Panc1 (cell line): ENCODE measurements around the gene DISP1. TPM values are rescaled to one million over a fixed set of nuclear protein-coding genes. Genes with fewer than 3 reads are reported as not detected.

ENCODE experiments used
- ATAC-seq: fragments of 200-7000 bp; cut with Tn5 transposase; 2 replicates; pipeline ENCODE4 v1.9.1; 2020; ENCODE audit warnings: mild to moderate bottlenecking, moderate library complexity
- BruUV-seq: library from RNA; stranded (reverse); fragments of 400-500 nt; replicated peaks from 2 replicates; lab custom pipeline; 2021; lab: Mats Ljungman, UMichigan
- CTCF ChIA-PET: fragments of 300-600 bp; sonication (Branson Sonifier 250); formaldehyde crosslinking; loops from one replicate; lab custom pipeline; 2022; ENCODE audit warnings: antibody characterized with exemption; lab: Charles Lee
- POLR2A ChIA-PET: fragments of 300-600 bp; sonication (Branson Sonifier 250); formaldehyde crosslinking; loops from one replicate; lab custom pipeline; 2022; ENCODE audit warnings: antibody characterized with exemption; lab: Charles Lee
- DNase-seq: peaks from one replicate; pipeline ENCODE4 v3.0.0-alpha.2; 2010; ENCODE audit warnings: low read depth, low spot score
- H3K27ac ChIP-seq: 2 replicates; pipeline ENCODE4 v1.5.1; 2011; ENCODE audit warnings: mild to moderate bottlenecking, low read length, inconsistent platforms
- H3K27me3 ChIP-seq: fragments of 200-500 bp; sonication (Bioruptor generic); 2 replicates; pipeline ENCODE4 v1.6.0; 2014; ENCODE audit warnings: low read length, inconsistent platforms; ENCODE audit not compliant: control insufficient read depth, insufficient read depth
- H3K36me3 ChIP-seq: fragments of 200-500 bp; sonication (Bioruptor generic); 2 replicates; pipeline ENCODE4 v1.5.1; 2014; ENCODE audit warnings: inconsistent platforms, mild to moderate bottlenecking, low read length, moderate library complexity; ENCODE audit not compliant: control insufficient read depth, insufficient read depth
- H3K4me1 ChIP-seq: 2 replicates; pipeline ENCODE4 v1.5.1; 2011; ENCODE audit warnings: inconsistent platforms, mild to moderate bottlenecking, low read length, moderate library complexity; ENCODE audit not compliant: control insufficient read depth, insufficient read depth
- H3K4me3 ChIP-seq, 2 experiments: 2 replicates each; pipeline ENCODE4 v1.5.1; 2011 to 2012; ENCODE audit warnings: low read depth in 2 of 2, low read length in 2 of 2, mild to moderate bottlenecking in 2 of 2, inconsistent platforms in 1 of 2, moderate library complexity in 1 of 2
- H3K9me3 ChIP-seq: fragments of 200-500 bp; sonication (Bioruptor generic); 2 replicates; pipeline ENCODE4 v1.5.1; 2014; ENCODE audit warnings: low read depth, mild to moderate bottlenecking, inconsistent platforms, low read length, moderate library complexity; ENCODE audit not compliant: control insufficient read depth, insufficient read depth
- CTCF ChIP-seq: fragments of 450-650 bp; IDR thresholded peaks from 2 replicates; pipeline ENCODE4 v1.5.1; 2017; ENCODE audit warnings: mild to moderate bottlenecking
- POLR2AphosphoS5 ChIP-seq: IDR thresholded peaks from 2 replicates; pipeline ENCODE4 v1.6.1; 2012; ENCODE audit warnings: mild to moderate bottlenecking, low read depth, low read length, moderate library complexity
- REST ChIP-seq, 2 experiments: IDR thresholded peaks; 2 replicates each; pipeline ENCODE4 v1.6.1; 2011 to 2012; ENCODE audit warnings: low read depth in 2 of 2, control low read depth in 1 of 2, low read length in 1 of 2, mild to moderate bottlenecking in 1 of 2, moderate library complexity in 1 of 2; ENCODE audit not compliant: insufficient read depth in 1 of 2
- SIN3A ChIP-seq: IDR thresholded peaks from 2 replicates; pipeline ENCODE4 v1.6.1; 2012; ENCODE audit warnings: low read depth, mild to moderate bottlenecking, low read length, moderate library complexity, borderline replicate concordance; ENCODE audit not compliant: insufficient read depth
- TCF7L2 ChIP-seq: IDR thresholded peaks from 2 replicates; pipeline ENCODE4 v1.6.1; 2011; ENCODE audit warnings: mild to moderate bottlenecking, low read depth, low read length, inconsistent platforms
- in situ Hi-C: cut with HindIII; loops from 2 replicates; pipeline ENCODE4 v1.10.0; 2016; ENCODE audit warnings: low sequenced_read_pairs, low pct_unique_long_range_greater_than_20kb
- intact Hi-C: fragments of 100-400 bp; cut with micrococcal nuclease; formaldehyde crosslinking; loops from one replicate; pipeline ENCODE4 v1.10.0; 2022; ENCODE audit not compliant: unreplicated experiment
- total RNA-seq: library from RNA; stranded (reverse); gene quantifications from one replicate; pipeline ENCODE4 v1.2.1, GENCODE V29; 2021; ENCODE audit not compliant: unreplicated experiment

Gene DISP1
- total RNA-seq, 1 experiment from 2014 or later = 4.2 TPM

GRCh38 chr1:222823695-222824094 is 8.9 kb downstream of the DISP1 start:
- Histone ChIP-seq H3K4me1 (peaks cover 6% of the 10 kb centered on the region; the same call in 1 of the 2 replicates), H3K9me3 (no peaks in the 10 kb centered on the region), H3K27ac (no peak overlapping the region), H3K4me3 (no peak overlapping the region), H3K27me3 (no peaks in the 10 kb centered on the region), H3K36me3 (no peaks in the 10 kb centered on the region)
- ChIA-PET CTCF (no interaction called here), POLR2A (no interaction called here)
- DNase-seq (no peak), ATAC-seq (no peak)
- BruUV-seq = no TSS peak
- intact Hi-C loops (no loop called here), in situ Hi-C loops (no loop called here)
- TF ChIP-seq SIN3A = no peak
- TF ChIP-seq POLR2AphosphoS5 = no peak
- no peak for TF ChIP-seq TCF7L2
- no peak for TF ChIP-seq REST (IDR thresholded peaks at IDR 0.05; ENCODE audit: insufficient read depth in 1 of 2, low read depth in 2 of 2, low read length in 1 of 2)
- TF ChIP-seq CTCF = no peak

- Histone ChIP-seq H3K4me1 (peaks cover 6% of the 10 kb centered on the region; the same call in 1 of the 2 replicates), H3K27ac (no peak overlapping the region), H3K27me3 (no peaks in the 10 kb centered on the region), H3K36me3 (no peaks in the 10 kb centered on the region), H3K4me3 (no peak overlapping the region), H3K9me3 (no peaks in the 10 kb centered on the region)
- POLR2A ChIA-PET = no interaction called here
- in situ Hi-C loops = no loop called here
- BruUV-seq = no TSS peak
- ATAC-seq (no peak), DNase-seq (no peak)
- TF ChIP-seq POLR2AphosphoS5 (no peak), SIN3A (no peak), TCF7L2 (no peak), CTCF (no peak), REST (IDR thresholded peaks at IDR 0.05; ENCODE audit: insufficient read depth in 1 of 2, low read depth in 2 of 2, low read length in 1 of 2) (no peak)
- intact Hi-C loops = no loop called here
- CTCF ChIA-PET = no interaction called here
Measured at GRCh38 chr1:222824641-222825040, 9.8 kb downstream of the DISP1 start.
